Endothelial cell of umbilical vein (primary cell): Measurements from ENCODE around the gene ZNF511. TPM values are rescaled to one million over a fixed set of nuclear protein-coding genes. Genes with fewer than 3 reads are reported as not detected.

Experiments
- BruUV-seq: library from RNA; stranded (reverse); fragments of 400-500 nt; replicated peaks from 2 replicates; lab custom pipeline; 2021; lab: Mats Ljungman, UMichigan
- CTCF ChIA-PET: fragments of 300-600, 350-600 bp; sonication (Branson Sonifier 250); formaldehyde crosslinking; loops from one replicate; lab custom pipeline; 2021; ENCODE audit warnings: antibody characterized with exemption, inconsistent platforms; lab: Charles Lee
- POLR2A ChIA-PET: fragments of 300-600, 350-600 bp; sonication (Branson Sonifier 250); formaldehyde crosslinking; loops from one replicate; lab custom pipeline; 2021; ENCODE audit warnings: antibody characterized with exemption, inconsistent platforms; lab: Charles Lee
- DNase-seq: peaks from one replicate; pipeline ENCODE4 v3.0.0-alpha.2; 2011; ENCODE audit warnings: low read depth, low spot score
- FAIRE-seq: peaks from 2 replicates; lab custom pipeline; 2011; peaks lifted over from hg19 to GRCh38; lab: Jason Lieb, UNC
- H2AFZ ChIP-seq: 2 replicates; pipeline ENCODE4 v1.6.0; 2012; ENCODE audit warnings: low read depth, low read length, control low read depth, inconsistent platforms
- H3K27ac ChIP-seq: 2 replicates; pipeline ENCODE4 v1.5.1; 2011; ENCODE audit warnings: low read depth, mild to moderate bottlenecking, control low read depth, low read length, moderate library complexity; ENCODE audit not compliant: insufficient read depth
- H3K27me3 ChIP-seq, 2 experiments: 2 replicates each; pipeline versions ENCODE4 v1.6.0 to v1.6.1; 2011; ENCODE audit warnings: low read length in 2 of 2, mixed read lengths in 1 of 2; ENCODE audit not compliant: control insufficient read depth in 2 of 2, insufficient read depth in 2 of 2
- H3K36me3 ChIP-seq, 2 experiments: 2 replicates in 1 of 2; 3 replicates in 1 of 2; pipeline ENCODE4 v1.5.1; 2011; ENCODE audit warnings: low read length in 2 of 2, mild to moderate bottlenecking in 1 of 2, moderate library complexity in 1 of 2; ENCODE audit not compliant: control insufficient read depth in 2 of 2, insufficient read depth in 2 of 2; ENCODE audit errors: extremely low read depth in 1 of 2
- H3K4me1 ChIP-seq: 3 replicates; pipeline ENCODE4 v1.5.1; 2011; ENCODE audit warnings: mild to moderate bottlenecking, low read length; ENCODE audit not compliant: control insufficient read depth, insufficient read depth; ENCODE audit errors: extremely low read depth
- H3K4me2 ChIP-seq: 2 replicates; pipeline ENCODE4 v1.6.1; 2011; ENCODE audit warnings: low read length, control low read depth, mixed read lengths; ENCODE audit not compliant: insufficient read depth
- H3K4me3 ChIP-seq, 3 experiments: fragments of 200-600 bp in 1 of 3; sonication (generic), shearing (Covaris generic) in 1 of 3; replicated peaks in 1 of 3; 2 replicates each; pipeline ENCODE4 v1.5.1; 2011 to 2016; ENCODE audit warnings: control low read depth in 3 of 3, low read length in 3 of 3, mild to moderate bottlenecking in 2 of 3, inconsistent platforms in 1 of 3, low read depth in 1 of 3, moderate library complexity in 1 of 3; ENCODE audit not compliant: insufficient read depth in 1 of 3
- H3K79me2 ChIP-seq: 2 replicates; pipeline ENCODE4 v1.6.0; 2012; ENCODE audit warnings: low read length, inconsistent platforms; ENCODE audit not compliant: control insufficient read depth, insufficient read depth
- H3K9ac ChIP-seq: replicated peaks from 2 replicates; pipeline ENCODE3; 2011; ENCODE audit warnings: low read length, control low read depth; ENCODE audit not compliant: insufficient read depth; ENCODE audit errors: extremely low read depth
- H3K9me1 ChIP-seq: replicated peaks from 3 replicates; pipeline ENCODE4 v1.6.0; 2011; ENCODE audit warnings: mild to moderate bottlenecking, low read length; ENCODE audit not compliant: control insufficient read depth, insufficient read depth; ENCODE audit errors: extremely low read depth
- H3K9me3 ChIP-seq: replicated peaks from 2 replicates; pipeline ENCODE4 v1.5.1; 2012; ENCODE audit warnings: low read length, inconsistent platforms; ENCODE audit not compliant: control insufficient read depth, insufficient read depth
- H4K20me1 ChIP-seq: replicated peaks from 2 replicates; pipeline ENCODE3; 2011; ENCODE audit warnings: mild to moderate bottlenecking, low read length; ENCODE audit not compliant: control insufficient read depth, insufficient read depth; ENCODE audit errors: extremely low read depth
- EZH2 ChIP-seq: IDR thresholded peaks from 2 replicates; pipeline ENCODE4 v1.6.1; 2012; ENCODE audit warnings: borderline replicate concordance, low read depth, mild to moderate bottlenecking, moderate library complexity, low read length, inconsistent platforms; ENCODE audit not compliant: severe bottlenecking
- FOS ChIP-seq: IDR thresholded peaks from 2 replicates; pipeline ENCODE4 v1.6.1; 2011; ENCODE audit warnings: mild to moderate bottlenecking, low read length, moderate library complexity, borderline replicate concordance; ENCODE audit not compliant: insufficient read depth
- GATA2 ChIP-seq: IDR thresholded peaks from 2 replicates; pipeline ENCODE4 v1.7.0; 2011; ENCODE audit warnings: low read depth, mild to moderate bottlenecking, moderate library complexity, mixed read lengths, low read length; ENCODE audit not compliant: insufficient read length, insufficient read depth
- JUN ChIP-seq: IDR thresholded peaks from 2 replicates; pipeline ENCODE4 v1.6.1; 2011; ENCODE audit warnings: borderline replicate concordance, low read depth; ENCODE audit not compliant: insufficient read length, insufficient read depth
- MYC ChIP-seq: IDR thresholded peaks from one replicate; pipeline ENCODE4 v1.6.1; 2011; ENCODE audit warnings: mild to moderate bottlenecking, low read depth, low read length
- POLR2A ChIP-seq: IDR thresholded peaks from 2 replicates; pipeline ENCODE4 v1.6.1; 2012; ENCODE audit warnings: low read depth, mild to moderate bottlenecking, control low read depth, low read length
- POLR2AphosphoS5 ChIP-seq: IDR thresholded peaks from 2 replicates; pipeline ENCODE4 v1.6.1; 2012; ENCODE audit warnings: low read depth, mild to moderate bottlenecking, control low read depth, low read length, moderate library complexity; ENCODE audit not compliant: insufficient read depth
- dilution Hi-C: fragments of 300-500 bp; cut with MboI; formaldehyde crosslinking; loops from one replicate; pipeline ENCODE4 v1.15.0; 2019; ENCODE audit warnings: low sequenced_read_pairs; ENCODE audit not compliant: extremely low pct_ligation_motif_present
- intact Hi-C: fragments of 100-400 bp; cut with micrococcal nuclease; formaldehyde crosslinking; loops from one replicate; pipeline ENCODE4 v1.10.0; 2022
- polyA plus RNA-seq, 4 experiments: library from polyadenylated mRNA; depleted of rRNA in 3 of 4; stranded (reverse) in 3 of 4; unstranded in 1 of 4; fragments of >200 nt; gene quantifications; 2 replicates each; pipeline versions ENCODE4 v1.2.1 to v1.2.3, GENCODE V29; 2011 to 2012; ENCODE audit warnings: missing spikeins in 1 of 4
- total RNA-seq: library from RNA; stranded (reverse); gene quantifications from 2 replicates; pipeline ENCODE4 v1.2.3, GENCODE V29; 2021
- TF ChIP-seq, protein P1 (sequence below), 2 donors: IDR thresholded peaks; 1 replicate in 1 of 2; 2 replicates in 1 of 2; pipeline ENCODE4 v1.5.1; 2011; ENCODE audit warnings: low read length in 2 of 2, mild to moderate bottlenecking in 2 of 2, moderate library complexity in 2 of 2, control low read depth in 1 of 2, inconsistent platforms in 1 of 2, low read depth in 1 of 2; ENCODE audit not compliant: insufficient read depth in 1 of 2; ENCODE audit errors: extremely low read depth in 1 of 2
- TF ChIP-seq, protein P2 (sequence below): IDR thresholded peaks from 2 replicates; pipeline ENCODE4 v1.6.1; 2011; ENCODE audit not compliant: insufficient read depth, insufficient read length

The ZNF511 gene
- total and polyA plus RNA-seq, 2 donors (not counting 3 experiments of a cell fraction or from before 2014, with no cell fraction given) = 25.6 to 37.9 TPM

- intact Hi-C loops (no loop called here), dilution Hi-C loops (no loop called here)
- no peak for FAIRE-seq
- Histone ChIP-seq H2AFZ (no peak overlapping the region), H3K4me1 (no peaks in the 10 kb centered on the region), H3K9me1 (no peaks in the 10 kb centered on the region), H3K9ac (no peak overlapping the region), H4K20me1 (no peaks in the 10 kb centered on the region), H3K9me3 (no peaks in the 10 kb centered on the region), H3K27me3 (no peaks in the 10 kb centered on the region), H3K36me3 (no peaks in the 10 kb centered on the region), H3K4me2 (no peak overlapping the region), H3K27ac (no peak overlapping the region), H3K4me3 (no peak overlapping the region), H3K79me2 (no peaks in the 10 kb centered on the region)
- no TSS peak for BruUV-seq
- ChIA-PET CTCF (interaction anchor here (2.9 kb wide), 1 partner anchor 18 kb away, joined by 14 read pairs; no protein-coding TSS in a partner anchor), POLR2A (no interaction called here)
- no peak for DNase-seq
- no peak for TF ChIP-seq POLR2AphosphoS5
- TF ChIP-seq JUN = no peak
- TF ChIP-seq, protein P1, sequence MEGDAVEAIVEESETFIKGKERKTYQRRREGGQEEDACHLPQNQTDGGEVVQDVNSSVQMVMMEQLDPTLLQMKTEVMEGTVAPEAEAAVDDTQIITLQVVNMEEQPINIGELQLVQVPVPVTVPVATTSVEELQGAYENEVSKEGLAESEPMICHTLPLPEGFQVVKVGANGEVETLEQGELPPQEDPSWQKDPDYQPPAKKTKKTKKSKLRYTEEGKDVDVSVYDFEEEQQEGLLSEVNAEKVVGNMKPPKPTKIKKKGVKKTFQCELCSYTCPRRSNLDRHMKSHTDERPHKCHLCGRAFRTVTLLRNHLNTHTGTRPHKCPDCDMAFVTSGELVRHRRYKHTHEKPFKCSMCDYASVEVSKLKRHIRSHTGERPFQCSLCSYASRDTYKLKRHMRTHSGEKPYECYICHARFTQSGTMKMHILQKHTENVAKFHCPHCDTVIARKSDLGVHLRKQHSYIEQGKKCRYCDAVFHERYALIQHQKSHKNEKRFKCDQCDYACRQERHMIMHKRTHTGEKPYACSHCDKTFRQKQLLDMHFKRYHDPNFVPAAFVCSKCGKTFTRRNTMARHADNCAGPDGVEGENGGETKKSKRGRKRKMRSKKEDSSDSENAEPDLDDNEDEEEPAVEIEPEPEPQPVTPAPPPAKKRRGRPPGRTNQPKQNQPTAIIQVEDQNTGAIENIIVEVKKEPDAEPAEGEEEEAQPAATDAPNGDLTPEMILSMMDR (IDR thresholded peaks at IDR 0.05; ENCODE audit: extremely low read depth in 1 of 2, insufficient read depth in 1 of 2, low read depth in 1 of 2, low read length in 2 of 2) = no peak
- TF ChIP-seq FOS = no peak
- TF ChIP-seq, protein P2, sequence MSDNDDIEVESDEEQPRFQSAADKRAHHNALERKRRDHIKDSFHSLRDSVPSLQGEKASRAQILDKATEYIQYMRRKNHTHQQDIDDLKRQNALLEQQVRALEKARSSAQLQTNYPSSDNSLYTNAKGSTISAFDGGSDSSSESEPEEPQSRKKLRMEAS = no peak
- TF ChIP-seq EZH2 = no peak
- no peak for TF ChIP-seq GATA2
- no peak for TF ChIP-seq POLR2A
- TF ChIP-seq MYC = no peak
Measured at GRCh38 chr10:133347710-133348517, 39.2 kb downstream of the ZNF511 start.
